GM12864 (cell line): Measurements from ENCODE around the gene ACSF3.
"Not testable (repeated sequence)": the region's sequence is repeated elsewhere in the genome, so short reads cannot be mapped to it uniquely, and the experiment has no call there.

Source experiments
- DNase-seq: peaks from one replicate; pipeline ENCODE4 v3.0.0-alpha.2; 2011; ENCODE audit warnings: low read depth
- H3K4me3 ChIP-seq: 2 replicates; pipeline ENCODE4 v1.5.1; 2011; ENCODE audit warnings: mild to moderate bottlenecking, low read depth, low read length, control low read depth
- TF ChIP-seq, protein P1 (sequence below): IDR thresholded peaks from 2 replicates; pipeline ENCODE4 v1.5.1; 2011; ENCODE audit warnings: low read depth, mild to moderate bottlenecking, moderate library complexity, low read length, control low read depth, inconsistent platforms; ENCODE audit errors: missing control alignments

Gene ACSF3

DNA sequence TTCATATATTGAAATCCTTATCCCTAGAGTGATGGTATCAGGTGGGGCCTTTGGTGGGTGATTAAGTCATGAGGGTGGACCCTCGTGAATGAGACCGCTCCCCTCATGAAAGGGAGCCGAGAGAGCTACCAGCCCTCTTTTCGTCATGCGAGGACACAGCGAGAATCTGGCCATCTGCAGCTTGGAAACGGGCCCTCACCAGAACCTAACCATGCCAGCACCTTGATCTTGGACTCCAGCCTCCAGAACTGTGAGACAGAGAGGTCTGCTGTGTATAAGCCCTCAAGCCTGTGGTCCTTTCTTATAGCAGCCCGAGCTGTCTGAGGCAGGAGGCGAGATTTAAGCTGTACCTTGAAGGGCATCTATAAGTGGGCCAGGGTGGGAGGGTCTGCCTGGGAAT, 23.7 kb upstream of the ACSF3 start:
- H3K4me3 ChIP-seq: no peak overlapping the region
- TF ChIP-seq, protein P1, sequence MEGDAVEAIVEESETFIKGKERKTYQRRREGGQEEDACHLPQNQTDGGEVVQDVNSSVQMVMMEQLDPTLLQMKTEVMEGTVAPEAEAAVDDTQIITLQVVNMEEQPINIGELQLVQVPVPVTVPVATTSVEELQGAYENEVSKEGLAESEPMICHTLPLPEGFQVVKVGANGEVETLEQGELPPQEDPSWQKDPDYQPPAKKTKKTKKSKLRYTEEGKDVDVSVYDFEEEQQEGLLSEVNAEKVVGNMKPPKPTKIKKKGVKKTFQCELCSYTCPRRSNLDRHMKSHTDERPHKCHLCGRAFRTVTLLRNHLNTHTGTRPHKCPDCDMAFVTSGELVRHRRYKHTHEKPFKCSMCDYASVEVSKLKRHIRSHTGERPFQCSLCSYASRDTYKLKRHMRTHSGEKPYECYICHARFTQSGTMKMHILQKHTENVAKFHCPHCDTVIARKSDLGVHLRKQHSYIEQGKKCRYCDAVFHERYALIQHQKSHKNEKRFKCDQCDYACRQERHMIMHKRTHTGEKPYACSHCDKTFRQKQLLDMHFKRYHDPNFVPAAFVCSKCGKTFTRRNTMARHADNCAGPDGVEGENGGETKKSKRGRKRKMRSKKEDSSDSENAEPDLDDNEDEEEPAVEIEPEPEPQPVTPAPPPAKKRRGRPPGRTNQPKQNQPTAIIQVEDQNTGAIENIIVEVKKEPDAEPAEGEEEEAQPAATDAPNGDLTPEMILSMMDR: no peak
- DNase-seq: no peak

DNA sequence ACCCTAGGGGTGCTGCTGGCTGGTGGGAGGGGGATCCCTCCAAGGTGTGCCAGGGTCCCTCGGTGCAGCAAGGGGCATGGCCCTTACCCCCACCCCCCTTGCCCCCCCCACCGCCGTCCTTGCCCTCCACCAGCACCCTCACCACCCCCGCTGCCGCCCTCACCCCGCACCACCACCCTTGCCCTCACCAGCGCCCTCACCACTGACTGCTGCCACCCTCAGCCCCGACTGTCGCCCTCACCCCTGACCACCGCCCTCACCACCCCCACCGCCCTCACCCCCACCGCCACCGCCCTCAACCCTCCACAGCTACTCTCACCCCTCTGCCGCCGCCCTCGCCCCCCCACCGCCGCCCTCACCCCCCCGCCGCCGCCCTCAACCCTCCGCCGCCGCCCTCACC, 23.1 kb upstream of the ACSF3 start:
- no peak for DNase-seq
- TF ChIP-seq, protein P1: no peak
- no peak overlapping the region for H3K4me3 ChIP-seq

DNA sequence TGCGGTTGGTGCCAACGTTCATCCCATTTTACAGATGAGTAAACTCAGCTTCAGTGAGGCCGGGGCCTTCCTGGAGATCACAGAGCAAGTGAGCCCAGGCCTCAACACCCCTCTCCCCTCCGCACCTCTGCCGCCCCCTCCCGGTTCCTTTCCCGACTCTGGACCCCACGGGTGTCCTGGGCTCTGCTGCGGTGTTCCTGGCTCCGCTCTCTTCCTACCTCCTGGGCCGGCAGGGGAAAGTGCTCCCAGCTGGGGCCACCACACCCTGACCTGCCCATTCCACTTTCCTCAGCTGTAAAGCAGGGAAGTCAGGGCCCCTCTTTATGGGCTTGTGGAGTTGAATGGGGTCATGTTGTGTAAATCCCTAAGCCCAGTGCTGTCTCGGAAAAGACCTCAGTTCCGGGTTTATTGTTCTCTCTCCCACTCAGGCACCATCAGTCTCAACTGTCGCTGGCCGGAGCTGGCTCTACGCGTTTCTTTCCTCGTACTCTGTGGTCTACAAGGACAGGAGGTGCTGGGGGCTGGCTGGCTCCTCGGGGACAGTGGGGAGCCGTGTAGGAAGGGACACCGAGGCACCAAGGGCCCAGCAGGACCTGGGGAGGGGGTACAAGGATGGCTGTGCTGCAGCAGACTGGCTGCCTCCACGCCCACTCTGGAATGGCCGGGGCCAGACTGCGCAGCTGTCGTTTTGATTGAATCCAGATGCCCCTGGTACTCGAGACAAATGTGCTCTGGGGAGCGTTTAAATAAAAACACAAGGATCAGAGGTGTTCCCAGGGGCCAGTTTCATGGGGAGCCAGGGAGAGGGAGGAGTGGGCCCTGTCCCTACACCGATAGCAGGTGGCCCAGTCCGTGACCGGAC, 21.7 kb upstream of the ACSF3 start:
- no peak for DNase-seq
- H3K4me3 ChIP-seq: no peak overlapping the region
- TF ChIP-seq, protein P1: no peak

DNA sequence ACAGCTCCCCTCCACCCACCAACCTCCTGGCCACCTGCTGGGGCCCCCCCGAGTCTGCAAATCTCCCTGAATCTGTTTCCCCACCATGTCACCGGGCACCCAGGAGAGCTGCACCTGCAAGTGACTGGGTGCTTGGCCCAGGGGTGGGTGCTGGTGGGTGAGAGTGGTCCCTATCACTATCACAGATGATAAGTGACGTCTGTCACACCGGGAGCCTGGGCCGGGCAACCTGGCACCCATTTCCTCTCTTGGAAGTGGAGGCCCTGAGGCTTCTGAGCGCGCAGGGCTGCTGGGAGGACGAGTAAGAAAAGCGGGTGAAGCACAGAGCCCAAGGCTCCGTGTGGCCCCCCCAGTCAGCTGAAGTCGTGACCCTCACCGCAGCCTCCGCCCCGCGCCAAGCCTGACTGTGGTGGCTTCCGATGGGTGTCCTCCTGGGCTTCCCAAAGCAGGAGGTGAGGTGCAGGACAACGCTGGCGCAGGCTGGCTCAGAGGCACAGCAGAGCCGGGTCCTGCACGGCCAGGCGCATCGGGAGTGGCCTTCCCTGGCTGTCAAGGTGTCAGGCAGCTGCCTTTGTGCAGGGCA, 21.0 kb upstream of the ACSF3 start:
- TF ChIP-seq, protein P1: no peak
- no peak overlapping the region for H3K4me3 ChIP-seq
- no peak for DNase-seq

DNA sequence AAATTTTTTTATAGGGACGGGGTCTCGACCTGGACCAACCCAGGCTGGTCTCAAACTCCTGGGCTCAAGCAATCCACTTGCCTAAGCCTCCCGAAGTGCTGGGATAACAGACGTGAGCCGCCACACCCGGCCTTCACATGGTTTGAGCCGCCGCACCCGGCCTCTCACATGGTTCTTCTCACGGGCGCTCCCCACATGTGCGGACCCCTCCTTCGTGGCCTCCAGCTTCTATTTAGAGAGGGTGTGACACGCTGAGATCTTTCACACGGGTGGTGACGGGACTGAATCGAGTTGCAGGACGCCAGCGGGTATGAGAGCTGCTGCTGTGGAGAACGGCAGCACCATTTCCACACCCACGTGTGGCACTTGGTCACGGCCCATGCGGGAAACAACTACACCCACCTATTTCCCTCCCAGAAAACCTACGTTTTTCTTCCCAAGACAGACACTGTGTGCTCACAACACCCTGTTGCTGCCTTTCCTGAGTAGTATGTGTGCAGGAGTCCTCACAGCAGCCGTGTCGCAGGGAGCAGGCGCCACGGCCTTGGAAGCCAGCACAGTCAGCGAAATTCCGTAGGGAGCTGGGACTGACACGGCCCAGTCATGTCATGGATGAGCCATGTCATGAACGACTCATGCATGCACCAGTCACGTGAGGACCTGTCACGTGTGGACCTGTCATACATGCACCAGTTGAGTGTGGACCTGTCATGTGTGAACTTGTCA, 20.1 kb upstream of the ACSF3 start:
- H3K4me3 ChIP-seq: no peak overlapping the region
- TF ChIP-seq, protein P1: no peak

DNA sequence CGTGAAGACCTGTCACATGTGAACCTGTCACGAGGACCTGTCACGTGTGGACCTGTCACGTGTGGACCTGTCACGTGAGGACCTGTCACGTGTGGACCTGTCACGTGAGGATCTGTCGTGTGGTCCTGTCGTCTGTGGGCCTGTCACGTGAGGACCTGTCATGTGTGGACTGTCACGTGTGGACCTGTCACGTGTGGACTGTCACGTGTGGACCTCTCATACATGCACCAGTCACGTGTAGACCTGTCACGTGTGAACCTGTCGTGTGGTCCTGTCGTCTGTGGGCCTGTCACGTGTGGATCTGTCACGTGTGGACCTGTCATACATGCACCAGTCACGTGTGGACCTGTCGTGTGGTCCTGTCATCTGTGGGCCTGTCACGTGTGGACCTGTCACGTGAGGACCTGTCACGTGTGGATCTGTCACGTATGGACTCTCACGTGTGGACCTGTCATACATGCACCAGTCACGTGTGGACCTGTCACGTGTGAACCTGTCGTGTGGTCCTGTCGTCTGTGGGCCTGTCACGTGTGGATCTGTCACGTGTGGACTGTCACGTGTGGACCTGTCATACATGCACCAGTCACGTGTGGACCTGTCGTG, 19.5 kb upstream of the ACSF3 start:
- H3K4me3 ChIP-seq, DNase-seq: not testable (repeated sequence)

More for the DNA sequence above, 20.1 kb upstream of the ACSF3 start:
- DNase-seq: no peak
